Glutamatergic neuron (in vitro differentiated cells): ENCODE measurements around the gene ATP2C2. TPM values are rescaled to one million over a fixed set of nuclear protein-coding genes. Genes with fewer than 3 reads are reported as not detected.
A peak's percentile ranks its signal among the peaks of the same experiment; 100 is the strongest.

Experiments
- DNase-seq: peaks from one replicate; pipeline ENCODE4 v3.0.0; 2022
- H3K27ac Mint-ChIP-seq: one replicate; pipeline ENCODE4 v1.8.0; 2020; ENCODE audit warnings: mild to moderate bottlenecking, mixed read lengths, inconsistent platforms; ENCODE audit not compliant: unreplicated experiment
- H3K27me3 Mint-ChIP-seq: one replicate; pipeline ENCODE4 v1.8.0; 2020; ENCODE audit warnings: mild to moderate bottlenecking, moderate library complexity, mixed read lengths, inconsistent platforms; ENCODE audit not compliant: unreplicated experiment
- H3K36me3 Mint-ChIP-seq: one replicate; pipeline ENCODE4 v1.8.0; 2020; ENCODE audit warnings: mild to moderate bottlenecking, mixed read lengths, inconsistent platforms; ENCODE audit not compliant: unreplicated experiment
- H3K4me1 Mint-ChIP-seq: one replicate; pipeline ENCODE4 v1.8.0; 2020; ENCODE audit warnings: mild to moderate bottlenecking, low read depth, mixed read lengths, inconsistent platforms; ENCODE audit not compliant: unreplicated experiment
- H3K4me3 Mint-ChIP-seq: one replicate; pipeline ENCODE4 v1.8.0; 2020; ENCODE audit warnings: mild to moderate bottlenecking, mixed read lengths, inconsistent platforms; ENCODE audit not compliant: unreplicated experiment
- H3K9me3 Mint-ChIP-seq: one replicate; pipeline ENCODE4 v1.8.0; 2020; ENCODE audit warnings: mild to moderate bottlenecking, moderate library complexity, mixed read lengths, inconsistent platforms; ENCODE audit not compliant: unreplicated experiment
- total RNA-seq: library from RNA; stranded (reverse); fragmentation: NEBNext Ultra II Directional; extraction: Animal tissue kit (Norgen Biotek cat#: 25700); gene quantifications from one replicate; pipeline ENCODE4 v1.2.1, GENCODE V29; 2021; ENCODE audit not compliant: unreplicated experiment
- TF ChIP-seq, protein P1 (sequence below): fragments of 200-600 bp; sonication (generic); IDR thresholded peaks from one replicate; pipeline ENCODE4 v1.5.0; 2021; ENCODE audit not compliant: partially characterized antibody, unreplicated experiment

ATP2C2 gene
- total RNA-seq, 1 donor from 2014 or later: not detected

DNA sequence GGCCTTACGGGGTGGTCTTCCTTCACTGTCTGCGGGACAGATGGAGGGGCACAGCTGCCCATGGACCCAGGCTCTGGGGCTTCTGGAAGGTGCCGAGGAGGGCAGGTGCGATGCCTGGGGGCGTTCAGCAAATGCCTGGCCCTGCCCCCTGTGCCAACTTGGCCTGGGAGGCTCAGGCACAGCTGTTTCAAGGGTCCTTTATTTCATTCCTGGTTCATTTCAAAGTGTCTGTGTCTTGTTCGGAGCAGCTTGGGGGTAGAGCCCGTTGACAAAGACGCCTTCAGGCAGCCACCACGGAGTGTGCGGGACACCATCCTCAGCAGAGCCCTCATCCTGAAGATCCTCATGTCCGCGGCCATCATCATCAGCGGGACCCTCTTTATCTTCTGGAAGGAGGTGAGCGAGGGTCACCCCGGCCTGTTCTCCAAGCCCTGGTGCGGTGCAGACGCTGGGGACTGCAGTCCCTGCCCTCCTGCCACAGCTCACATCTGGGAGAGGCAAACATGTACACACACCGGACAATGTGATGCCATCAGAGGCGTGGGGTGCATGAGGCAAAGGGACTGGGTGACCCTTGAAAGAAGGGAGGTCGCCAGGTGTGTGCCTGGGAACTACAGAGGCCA, 92.2 kb downstream of the ATP2C2 start:
- DNase-seq: no peak
- Mint-ChIP-seq H3K4me1 (peaks cover 16% of the 10 kb centered on the region), H3K27ac (peak overlapping the region; percentile 52), H3K27me3 (peaks cover 3% of the 10 kb centered on the region), H3K4me3 (no peak overlapping the region), H3K36me3 (peaks cover 19% of the 10 kb centered on the region), H3K9me3 (peaks cover 10% of the 10 kb centered on the region)
- TF ChIP-seq, protein P1, sequence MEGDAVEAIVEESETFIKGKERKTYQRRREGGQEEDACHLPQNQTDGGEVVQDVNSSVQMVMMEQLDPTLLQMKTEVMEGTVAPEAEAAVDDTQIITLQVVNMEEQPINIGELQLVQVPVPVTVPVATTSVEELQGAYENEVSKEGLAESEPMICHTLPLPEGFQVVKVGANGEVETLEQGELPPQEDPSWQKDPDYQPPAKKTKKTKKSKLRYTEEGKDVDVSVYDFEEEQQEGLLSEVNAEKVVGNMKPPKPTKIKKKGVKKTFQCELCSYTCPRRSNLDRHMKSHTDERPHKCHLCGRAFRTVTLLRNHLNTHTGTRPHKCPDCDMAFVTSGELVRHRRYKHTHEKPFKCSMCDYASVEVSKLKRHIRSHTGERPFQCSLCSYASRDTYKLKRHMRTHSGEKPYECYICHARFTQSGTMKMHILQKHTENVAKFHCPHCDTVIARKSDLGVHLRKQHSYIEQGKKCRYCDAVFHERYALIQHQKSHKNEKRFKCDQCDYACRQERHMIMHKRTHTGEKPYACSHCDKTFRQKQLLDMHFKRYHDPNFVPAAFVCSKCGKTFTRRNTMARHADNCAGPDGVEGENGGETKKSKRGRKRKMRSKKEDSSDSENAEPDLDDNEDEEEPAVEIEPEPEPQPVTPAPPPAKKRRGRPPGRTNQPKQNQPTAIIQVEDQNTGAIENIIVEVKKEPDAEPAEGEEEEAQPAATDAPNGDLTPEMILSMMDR: no peak

DNA sequence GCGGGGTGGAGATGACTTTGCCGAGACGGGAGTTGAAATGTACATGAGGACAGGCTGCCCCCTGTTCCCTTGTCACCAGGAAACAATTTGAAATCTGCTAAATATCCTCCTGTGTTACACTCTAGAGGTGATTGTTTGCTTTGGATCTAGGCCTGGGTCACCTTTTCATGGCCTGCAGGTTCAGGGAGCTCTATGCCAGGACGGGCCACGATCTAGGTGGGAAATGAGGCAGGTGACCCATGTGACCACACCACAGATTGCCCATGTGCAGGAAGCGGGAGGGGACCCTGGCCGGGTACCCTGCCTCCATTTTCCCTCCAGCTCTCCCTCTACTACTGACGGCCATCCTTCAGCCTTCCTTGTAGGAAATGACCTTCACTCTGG, 92.7 kb downstream of the ATP2C2 start:
- peaks cover 3% of the 10 kb centered on the region for H3K27me3 Mint-ChIP-seq
- DNase-seq: no peak
- TF ChIP-seq, protein P1: no peak
- peaks cover 16% of the 10 kb centered on the region for H3K4me1 Mint-ChIP-seq
- H3K36me3 Mint-ChIP-seq: peaks cover 24% of the 10 kb centered on the region
- no peak overlapping the region for H3K4me3 Mint-ChIP-seq
- no peak overlapping the region for H3K27ac Mint-ChIP-seq
- H3K9me3 Mint-ChIP-seq: peaks cover 10% of the 10 kb centered on the region

DNA sequence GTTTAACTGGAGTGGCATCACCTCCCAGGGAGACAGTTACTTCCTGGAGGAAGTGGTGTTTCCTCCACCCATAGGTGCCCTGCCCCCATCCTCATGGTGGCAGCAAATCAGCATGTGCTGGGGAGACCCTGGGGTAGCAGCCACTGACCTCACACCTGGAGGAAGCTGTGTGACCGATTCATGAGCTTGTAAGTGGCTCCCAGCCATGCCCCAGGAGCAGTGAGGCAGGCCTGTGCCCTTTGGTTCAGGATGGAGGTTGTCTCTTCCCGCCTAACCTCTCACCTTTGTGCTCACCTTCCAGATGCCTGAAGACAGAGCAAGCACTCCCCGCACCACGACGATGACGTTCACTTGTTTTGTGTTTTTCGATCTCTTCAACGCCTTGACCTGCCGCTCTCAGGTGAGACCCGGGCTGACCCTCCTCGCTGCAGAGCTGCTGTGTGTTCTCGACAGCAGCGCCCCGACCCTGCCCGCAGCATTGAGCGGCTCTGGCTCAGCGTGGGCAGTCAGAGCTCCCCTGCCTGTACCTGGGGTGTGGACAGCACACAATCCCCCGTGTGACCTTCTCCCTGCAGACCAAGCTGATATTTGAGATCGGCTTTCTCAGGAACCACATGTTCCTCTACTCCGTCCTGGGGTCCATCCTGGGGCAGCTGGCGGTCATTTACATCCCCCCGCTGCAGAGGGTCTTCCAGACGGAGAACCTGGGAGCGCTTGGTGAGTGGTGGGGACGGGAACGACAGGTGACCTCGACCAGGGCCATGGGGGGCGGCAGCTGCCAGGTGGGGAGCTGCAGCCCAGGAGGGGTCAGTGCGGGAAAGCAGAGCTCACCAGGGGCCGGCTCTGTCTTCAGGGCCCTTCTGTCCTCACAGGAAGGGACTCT, 93.3 kb downstream of the ATP2C2 start:
- TF ChIP-seq, protein P1: no peak
- no peak for DNase-seq

DNA sequence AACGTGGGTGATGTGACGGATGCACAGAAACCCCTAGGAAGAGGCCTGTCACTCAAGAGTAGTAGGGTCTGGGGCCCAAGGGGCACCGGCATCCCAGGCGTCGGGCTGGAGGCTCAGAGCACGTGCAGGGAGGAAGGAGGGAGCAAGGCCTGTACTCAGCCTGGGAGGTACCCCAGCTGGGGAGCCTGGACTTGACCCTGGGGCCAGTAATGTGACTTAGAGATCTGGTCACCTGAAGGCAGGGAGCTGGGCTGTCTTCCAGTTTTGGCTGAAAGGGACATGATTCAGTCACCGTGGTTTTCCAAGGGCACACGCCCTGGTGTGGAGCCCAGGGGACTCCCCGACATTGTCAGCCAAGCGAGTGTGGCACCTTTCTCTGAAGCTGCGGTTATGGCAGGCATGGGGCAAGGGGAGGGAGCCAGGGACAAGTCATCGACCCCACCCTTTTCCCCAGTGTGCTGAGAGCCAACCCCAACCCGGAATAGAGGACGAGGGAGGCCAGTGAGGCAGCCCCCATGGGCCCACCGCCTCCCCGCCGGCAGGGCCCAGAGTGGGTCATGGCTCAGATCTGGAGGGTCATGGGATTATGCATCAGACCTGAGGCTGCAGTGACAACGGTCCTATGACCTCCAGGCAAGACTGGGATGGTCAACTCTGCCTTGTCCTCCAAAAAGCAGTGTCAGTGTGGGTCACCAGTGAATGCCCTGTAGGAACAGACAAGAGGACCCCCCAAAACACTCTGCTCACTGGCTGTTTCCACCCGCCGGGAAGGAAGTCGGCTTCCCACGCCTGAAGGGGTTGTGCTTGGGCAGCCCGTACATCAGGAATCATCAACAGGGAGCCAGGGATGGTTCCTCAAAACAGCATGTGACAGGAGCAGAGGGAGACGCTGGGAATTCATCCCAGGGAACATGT, 94.2 kb downstream of the ATP2C2 start:
- no peak overlapping the region for H3K4me3 Mint-ChIP-seq
- peaks cover 40% of the 10 kb centered on the region for H3K36me3 Mint-ChIP-seq
- H3K4me1 Mint-ChIP-seq: peaks cover 16% of the 10 kb centered on the region
- TF ChIP-seq, protein P1: no peak
- peaks cover 13% of the 10 kb centered on the region for H3K9me3 Mint-ChIP-seq
- no peak overlapping the region for H3K27ac Mint-ChIP-seq
- H3K27me3 Mint-ChIP-seq: peaks cover 5% of the 10 kb centered on the region
- DNase-seq: no peak

More for the DNA sequence above, 93.3 kb downstream of the ATP2C2 start:
- H3K9me3 Mint-ChIP-seq: peaks cover 11% of the 10 kb centered on the region
- no peak overlapping the region for H3K4me3 Mint-ChIP-seq
- peaks cover 4% of the 10 kb centered on the region for H3K27me3 Mint-ChIP-seq
- peaks cover 31% of the 10 kb centered on the region for H3K36me3 Mint-ChIP-seq
- peaks cover 16% of the 10 kb centered on the region for H3K4me1 Mint-ChIP-seq
- no peak overlapping the region for H3K27ac Mint-ChIP-seq
